ENCODE data around the gene AQP12A. TPM values are rescaled to one million over a fixed set of nuclear protein-coding genes. Genes with fewer than 3 reads are reported as not detected.

The AQP12A gene
- total and polyA plus RNA-seq, 5 donors from 2014 or later, result not detected

GRCh38 chr2:240708457-240708856, 16.8 kb downstream of the AQP12A start:
- Mint-ChIP-seq H3K4me1 (peaks cover 0 to 9% (median 6%) of the 10 kb centered on the region in 4 donors), H3K27ac (no peak overlapping the region), H3K36me3 (no peaks in the 10 kb centered on the region), H3K4me3 (no peak overlapping the region), H3K27me3 (peaks cover 14% of the 10 kb centered on the region), H3K9me3 (no peaks in the 10 kb centered on the region)
- no peak for DNase-seq
- Histone ChIP-seq H3K36me3 (ENCODE audit: control insufficient read depth, insufficient read depth, low read length) (no peaks in the 10 kb centered on the region), H3K27me3 (ENCODE audit: control insufficient read depth, insufficient read depth, low read length) (peaks cover 8% of the 10 kb centered on the region), H3K27ac (ENCODE audit: insufficient read depth, low read length, poor library complexity, severe bottlenecking) (no peak overlapping the region), H3K4me1 (ENCODE audit: control insufficient read depth, insufficient read depth, low read length, poor library complexity, severe bottlenecking) (peaks cover 3% of the 10 kb centered on the region), H3K4me3 (ENCODE audit: low read depth, low read length) (no peak overlapping the region), H3K9me3 (ENCODE audit: control insufficient read depth in 2 of 2, low read length in 2 of 2) (no peaks in the 10 kb centered on the region)
- ATAC-seq (ENCODE audit: low read depth in 2 of 2), result no peak

- H3K36me3 ChIP-seq (ENCODE audit: control insufficient read depth, insufficient read depth, low read length), result no peaks in the 10 kb centered on the region
- H3K4me3 ChIP-seq (ENCODE audit: low read depth, low read length), result no peak overlapping the region
- Mint-ChIP-seq H3K27me3 (peaks cover 6% of the 10 kb centered on the region), H3K4me1 (no peaks in the 10 kb centered on the region), H3K27ac (no peak overlapping the region), H3K4me3 (no peak overlapping the region), H3K9me3 (no peaks in the 10 kb centered on the region), H3K36me3 (no peaks in the 10 kb centered on the region)
- DNase-seq, result no peak
- H3K27me3 ChIP-seq (ENCODE audit: control insufficient read depth, insufficient read depth, low read length), result peaks cover 4% of the 10 kb centered on the region
- no peaks in the 10 kb centered on the region for H3K4me1 ChIP-seq (ENCODE audit: control insufficient read depth, insufficient read depth, low read length, poor library complexity, severe bottlenecking)
- no peaks in the 10 kb centered on the region for H3K9me3 ChIP-seq (ENCODE audit: control insufficient read depth in 2 of 2, low read length in 2 of 2)
- H3K27ac ChIP-seq (ENCODE audit: insufficient read depth, low read length, poor library complexity, severe bottlenecking), result no peak overlapping the region
- no peak for ATAC-seq (ENCODE audit: low read depth in 2 of 2)
These were observed 19.6 kb downstream of the AQP12A start for GRCh38 chr2:240711296-240711695.

GRCh38 chr2:240711701-240712100, 20.0 kb downstream of the AQP12A start:
- Mint-ChIP-seq H3K4me1 (no peaks in the 10 kb centered on the region), H3K27me3 (peaks cover 8% of the 10 kb centered on the region), H3K27ac (no peak overlapping the region), H3K9me3 (no peaks in the 10 kb centered on the region), H3K4me3 (no peak overlapping the region), H3K36me3 (no peaks in the 10 kb centered on the region)
- no peaks in the 10 kb centered on the region for H3K9me3 ChIP-seq (ENCODE audit: control insufficient read depth in 2 of 2, low read length in 2 of 2)
- H3K27ac ChIP-seq (ENCODE audit: insufficient read depth, low read length, poor library complexity, severe bottlenecking), result no peak overlapping the region
- H3K36me3 ChIP-seq (ENCODE audit: control insufficient read depth, insufficient read depth, low read length), result no peaks in the 10 kb centered on the region
- no peak for DNase-seq
- H3K4me1 ChIP-seq (ENCODE audit: control insufficient read depth, insufficient read depth, low read length, poor library complexity, severe bottlenecking), result no peaks in the 10 kb centered on the region
- peaks cover 4% of the 10 kb centered on the region for H3K27me3 ChIP-seq (ENCODE audit: control insufficient read depth, insufficient read depth, low read length)
- no peak overlapping the region for H3K4me3 ChIP-seq (ENCODE audit: low read depth, low read length)
- ATAC-seq (ENCODE audit: low read depth in 2 of 2), result no peak

GRCh38 chr2:240712121-240712520, 20.5 kb downstream of the AQP12A start:
- Histone ChIP-seq H3K4me1 (ENCODE audit: control insufficient read depth, insufficient read depth, low read length, poor library complexity, severe bottlenecking) (no peaks in the 10 kb centered on the region), H3K36me3 (ENCODE audit: control insufficient read depth, insufficient read depth, low read length) (no peaks in the 10 kb centered on the region), H3K4me3 (ENCODE audit: low read depth, low read length) (no peak overlapping the region), H3K27ac (ENCODE audit: insufficient read depth, low read length, poor library complexity, severe bottlenecking) (no peak overlapping the region), H3K27me3 (ENCODE audit: control insufficient read depth, insufficient read depth, low read length) (peaks cover 4% of the 10 kb centered on the region), H3K9me3 (ENCODE audit: control insufficient read depth in 2 of 2, low read length in 2 of 2) (no peaks in the 10 kb centered on the region)
- Mint-ChIP-seq H3K9me3 (no peaks in the 10 kb centered on the region), H3K27me3 (peaks cover 8% of the 10 kb centered on the region), H3K36me3 (no peaks in the 10 kb centered on the region), H3K4me1 (no peaks in the 10 kb centered on the region), H3K4me3 (no peak overlapping the region), H3K27ac (no peak overlapping the region)
- DNase-seq, result no peak
- no peak for ATAC-seq (ENCODE audit: low read depth in 2 of 2)

GRCh38 chr2:240713071-240713927, 21.6 kb downstream of the AQP12A start:
- Mint-ChIP-seq H3K9me3 (no peaks in the 10 kb centered on the region), H3K27me3 (peaks cover 4% of the 10 kb centered on the region), H3K4me1 (no peaks in the 10 kb centered on the region), H3K4me3 (no peak overlapping the region), H3K27ac (no peak overlapping the region), H3K36me3 (no peaks in the 10 kb centered on the region)
- ATAC-seq (ENCODE audit: low read depth in 2 of 2) (no peak), DNase-seq (no peak)
- Histone ChIP-seq H3K27me3 (ENCODE audit: control insufficient read depth, insufficient read depth, low read length) (no peaks in the 10 kb centered on the region), H3K36me3 (ENCODE audit: control insufficient read depth, insufficient read depth, low read length) (no peaks in the 10 kb centered on the region), H3K9me3 (ENCODE audit: control insufficient read depth in 2 of 2, low read length in 2 of 2) (no peaks in the 10 kb centered on the region), H3K27ac (ENCODE audit: insufficient read depth, low read length, poor library complexity, severe bottlenecking) (no peak overlapping the region), H3K4me1 (ENCODE audit: control insufficient read depth, insufficient read depth, low read length, poor library complexity, severe bottlenecking) (no peaks in the 10 kb centered on the region), H3K4me3 (ENCODE audit: low read depth, low read length) (no peak overlapping the region)

GRCh38 chr2:240713928-240714746, 22.5 kb downstream of the AQP12A start:
- no peak for ATAC-seq (ENCODE audit: low read depth in 2 of 2)
- H3K36me3 Mint-ChIP-seq, result no peaks in the 10 kb centered on the region
- Histone ChIP-seq H3K36me3 (ENCODE audit: control insufficient read depth, insufficient read depth, low read length) (no peaks in the 10 kb centered on the region), H3K4me3 (ENCODE audit: low read depth, low read length) (no peak overlapping the region), H3K9me3 (ENCODE audit: control insufficient read depth in 2 of 2, low read length in 2 of 2) (no peaks in the 10 kb centered on the region), H3K27me3 (ENCODE audit: control insufficient read depth, insufficient read depth, low read length) (no peaks in the 10 kb centered on the region), H3K4me1 (ENCODE audit: control insufficient read depth, insufficient read depth, low read length, poor library complexity, severe bottlenecking) (no peaks in the 10 kb centered on the region), H3K27ac (ENCODE audit: insufficient read depth, low read length, poor library complexity, severe bottlenecking) (no peak overlapping the region)
- no peaks in the 10 kb centered on the region for H3K4me1 Mint-ChIP-seq
- no peak overlapping the region for H3K27ac Mint-ChIP-seq
- no peak overlapping the region for H3K4me3 Mint-ChIP-seq
- H3K9me3 Mint-ChIP-seq, result no peaks in the 10 kb centered on the region
- DNase-seq, result no peak
- peaks cover 4% of the 10 kb centered on the region for H3K27me3 Mint-ChIP-seq

- Mint-ChIP-seq H3K27me3 (peaks cover 4% of the 10 kb centered on the region), H3K9me3 (no peaks in the 10 kb centered on the region), H3K4me1 (no peaks in the 10 kb centered on the region), H3K4me3 (no peak overlapping the region), H3K27ac (no peak overlapping the region), H3K36me3 (no peaks in the 10 kb centered on the region)
- Histone ChIP-seq H3K27ac (ENCODE audit: insufficient read depth, low read length, poor library complexity, severe bottlenecking) (no peak overlapping the region), H3K4me3 (ENCODE audit: low read depth, low read length) (no peak overlapping the region), H3K9me3 (ENCODE audit: control insufficient read depth in 2 of 2, low read length in 2 of 2) (no peaks in the 10 kb centered on the region), H3K27me3 (ENCODE audit: control insufficient read depth, insufficient read depth, low read length) (no peaks in the 10 kb centered on the region), H3K36me3 (ENCODE audit: control insufficient read depth, insufficient read depth, low read length) (no peaks in the 10 kb centered on the region), H3K4me1 (ENCODE audit: control insufficient read depth, insufficient read depth, low read length, poor library complexity, severe bottlenecking) (no peaks in the 10 kb centered on the region)
- no peak for DNase-seq
- ATAC-seq (ENCODE audit: low read depth in 2 of 2), result no peak
These were observed 23.4 kb downstream of the AQP12A start for GRCh38 chr2:240714747-240715725.

Data from CD4-positive, CD25-positive, alpha-beta regulatory T cell (primary cell).